Natural killer cell (primary cell): ENCODE results near the gene JMJD1C. TPM values are rescaled to one million over a fixed set of nuclear protein-coding genes. Genes with fewer than 3 reads are reported as not detected.

Experiments
- ATAC-seq, 3 donors: fragments of 150-1000 bp in 2 of 3; fragments of 200-7000 bp in 1 of 3; cut with Tn5 transposase; 1 replicate in 1 of 3; 2 replicates in 2 of 3; pipeline ENCODE4 v1.10.0; 2021; ENCODE audit warnings: mild to moderate bottlenecking in 2 of 3, moderate library complexity in 2 of 3
- DNase-seq, 2 donors: peaks; one replicate each; pipeline versions ENCODE4 v3.0.0 to v3.0.0-alpha.2; 2013 to 2021; ENCODE audit warnings: mixed read lengths in 1 of 2
- H3K27ac ChIP-seq: one replicate; pipeline ENCODE4 v1.5.1; 2013; ENCODE audit warnings: mild to moderate bottlenecking, low read length
- H3K27me3 ChIP-seq: one replicate; pipeline ENCODE4 v1.6.1; 2013; ENCODE audit warnings: low read length; ENCODE audit not compliant: control insufficient read depth, insufficient read depth
- H3K36me3 ChIP-seq: one replicate; pipeline ENCODE4 v1.6.1; 2013; ENCODE audit warnings: low read length; ENCODE audit not compliant: control insufficient read depth, insufficient read depth
- H3K4me1 ChIP-seq: one replicate; pipeline ENCODE4 v1.6.1; 2013; ENCODE audit warnings: low read length; ENCODE audit not compliant: control insufficient read depth, insufficient read depth
- H3K4me3 ChIP-seq: one replicate; pipeline ENCODE4 v1.5.1; 2013; ENCODE audit warnings: low read length
- H3K9me3 ChIP-seq: one replicate; pipeline ENCODE4 v1.6.1; 2013; ENCODE audit warnings: low read length; ENCODE audit not compliant: control insufficient read depth, insufficient read depth
- H3K27ac Mint-ChIP-seq, 2 donors: one replicate each; pipeline ENCODE4 v1.8.0; 2022; ENCODE audit warnings: mild to moderate bottlenecking in 2 of 2, mixed read lengths in 2 of 2, moderate library complexity in 1 of 2
- H3K27me3 Mint-ChIP-seq, 2 donors: one replicate each; pipeline ENCODE4 v1.8.0; 2022; ENCODE audit warnings: low read depth in 2 of 2, mixed read lengths in 2 of 2
- H3K36me3 Mint-ChIP-seq: one replicate; pipeline ENCODE4 v1.8.0; 2022; ENCODE audit warnings: mixed read lengths
- H3K4me1 Mint-ChIP-seq, 2 donors: one replicate each; pipeline ENCODE4 v1.8.0; 2022; ENCODE audit warnings: mixed read lengths in 2 of 2
- H3K4me3 Mint-ChIP-seq: one replicate; pipeline ENCODE4 v1.8.0; 2022; ENCODE audit warnings: mild to moderate bottlenecking, moderate library complexity, mixed read lengths
- H3K9me3 Mint-ChIP-seq, 2 donors: one replicate each; pipeline ENCODE4 v1.8.0; 2022; ENCODE audit warnings: mixed read lengths in 2 of 2
- WGBS: methylation state at CpG from one replicate; pipeline ENCODE4 v1.1.7; 2013; ENCODE audit warnings: missing lambda C conversion rate; ENCODE audit not compliant: insufficient coverage; 5-methylcytosine and 5-hydroxymethylcytosine counted together
- intact Hi-C: fragments of 100-400 bp; cut with micrococcal nuclease; formaldehyde crosslinking; loops from one replicate; pipeline ENCODE4 v1.14.2; 2022
- total RNA-seq, 4 donors: library from RNA; stranded (reverse); fragments of 120-200 nt in 1 of 4; gene quantifications; one replicate each; pipeline versions ENCODE4 v1.2.3 to v1.2.4, GENCODE V29; 2013 to 2022
- TF ChIP-seq, protein P1 (sequence below): fragments of 200-600 bp; IDR thresholded peaks from one replicate; pipeline ENCODE4 v1.8.0; 2022; ENCODE audit warnings: antibody characterized with exemption

JMJD1C gene
- total RNA-seq, 3 donors from 2014 or later (not counting 1 experiment from before 2014, with no cell fraction given), result 125 to 208 (median 156) TPM

DNA sequence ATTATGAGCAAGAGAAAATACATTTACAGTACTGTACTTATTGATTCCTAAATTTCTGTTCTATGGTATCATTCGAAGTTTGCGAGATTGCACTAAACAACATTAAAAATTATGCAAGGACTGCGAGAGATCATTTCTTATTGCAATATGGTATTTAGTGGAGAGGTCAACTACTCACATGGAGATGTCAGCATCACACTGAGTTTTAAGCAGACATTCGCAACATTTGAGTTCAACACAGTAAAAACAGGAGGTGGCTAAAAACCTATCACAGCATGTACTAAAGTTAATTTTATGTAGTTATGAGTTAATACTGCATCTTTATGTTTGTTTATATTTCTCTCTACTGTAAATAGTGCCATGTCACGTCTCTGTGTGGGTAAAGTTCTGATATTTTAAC lies 53.5 kb downstream of the JMJD1C start:
- ATAC-seq (no peak), DNase-seq (no peak)
- H3K27ac ChIP-seq, result no peak overlapping the region
- Mint-ChIP-seq H3K27ac (no peak overlapping the region), H3K27me3 (no peaks in the 10 kb centered on the region), H3K9me3 (no peaks in the 10 kb centered on the region), H3K4me1 (peaks cover 6 to 7% of the 10 kb centered on the region in 2 donors), H3K4me3 (no peak overlapping the region), H3K36me3 (no peaks in the 10 kb centered on the region)
- H3K9me3 ChIP-seq, result no peaks in the 10 kb centered on the region
- TF ChIP-seq, protein P1, sequence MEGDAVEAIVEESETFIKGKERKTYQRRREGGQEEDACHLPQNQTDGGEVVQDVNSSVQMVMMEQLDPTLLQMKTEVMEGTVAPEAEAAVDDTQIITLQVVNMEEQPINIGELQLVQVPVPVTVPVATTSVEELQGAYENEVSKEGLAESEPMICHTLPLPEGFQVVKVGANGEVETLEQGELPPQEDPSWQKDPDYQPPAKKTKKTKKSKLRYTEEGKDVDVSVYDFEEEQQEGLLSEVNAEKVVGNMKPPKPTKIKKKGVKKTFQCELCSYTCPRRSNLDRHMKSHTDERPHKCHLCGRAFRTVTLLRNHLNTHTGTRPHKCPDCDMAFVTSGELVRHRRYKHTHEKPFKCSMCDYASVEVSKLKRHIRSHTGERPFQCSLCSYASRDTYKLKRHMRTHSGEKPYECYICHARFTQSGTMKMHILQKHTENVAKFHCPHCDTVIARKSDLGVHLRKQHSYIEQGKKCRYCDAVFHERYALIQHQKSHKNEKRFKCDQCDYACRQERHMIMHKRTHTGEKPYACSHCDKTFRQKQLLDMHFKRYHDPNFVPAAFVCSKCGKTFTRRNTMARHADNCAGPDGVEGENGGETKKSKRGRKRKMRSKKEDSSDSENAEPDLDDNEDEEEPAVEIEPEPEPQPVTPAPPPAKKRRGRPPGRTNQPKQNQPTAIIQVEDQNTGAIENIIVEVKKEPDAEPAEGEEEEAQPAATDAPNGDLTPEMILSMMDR, result no peak
- 100% methylated on average over 4 of the region's 5 CpGs for WGBS
- H3K27me3 ChIP-seq, result no peaks in the 10 kb centered on the region
- H3K36me3 ChIP-seq, result no peaks in the 10 kb centered on the region
- no peak overlapping the region for H3K4me3 ChIP-seq
- intact Hi-C loops, result no loop called here
- no peaks in the 10 kb centered on the region for H3K4me1 ChIP-seq

DNA sequence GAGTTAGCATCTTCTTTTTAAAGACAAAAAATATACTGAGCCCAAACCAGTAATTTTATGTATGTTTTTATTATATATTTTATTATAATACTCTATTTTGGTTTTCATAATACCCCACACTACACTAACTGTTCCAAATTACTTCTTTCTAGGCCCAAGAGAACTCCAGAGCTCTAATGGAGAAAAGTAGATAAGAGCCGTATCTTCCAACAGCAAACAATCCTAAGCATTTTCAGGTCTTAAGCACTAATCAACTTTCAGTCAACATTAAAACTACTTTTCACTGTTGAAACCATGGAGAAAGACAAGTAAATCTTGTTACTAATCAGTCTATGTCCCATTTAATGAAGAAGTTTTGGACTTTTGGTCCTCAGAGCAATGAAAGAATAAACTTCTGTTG lies 55.1 kb downstream of the JMJD1C start:
- Histone ChIP-seq H3K27me3 (no peaks in the 10 kb centered on the region), H3K36me3 (no peaks in the 10 kb centered on the region), H3K4me1 (no peaks in the 10 kb centered on the region), H3K4me3 (no peak overlapping the region), H3K9me3 (no peaks in the 10 kb centered on the region), H3K27ac (no peak overlapping the region)
- intact Hi-C loops, result no loop called here
- H3K27ac Mint-ChIP-seq, result no peak overlapping the region
- TF ChIP-seq, protein P1, result no peak
- H3K27me3 Mint-ChIP-seq, result no peaks in the 10 kb centered on the region
- H3K36me3 Mint-ChIP-seq, result no peaks in the 10 kb centered on the region
- peaks cover under 1 to 1% of the 10 kb centered on the region in 2 donors for H3K4me1 Mint-ChIP-seq
- H3K9me3 Mint-ChIP-seq, result no peaks in the 10 kb centered on the region
- DNase-seq (no peak), ATAC-seq (no peak)
- WGBS, result 100% methylated on average over 1 of the region's 1 CpG
- H3K4me3 Mint-ChIP-seq, result no peak overlapping the region

DNA sequence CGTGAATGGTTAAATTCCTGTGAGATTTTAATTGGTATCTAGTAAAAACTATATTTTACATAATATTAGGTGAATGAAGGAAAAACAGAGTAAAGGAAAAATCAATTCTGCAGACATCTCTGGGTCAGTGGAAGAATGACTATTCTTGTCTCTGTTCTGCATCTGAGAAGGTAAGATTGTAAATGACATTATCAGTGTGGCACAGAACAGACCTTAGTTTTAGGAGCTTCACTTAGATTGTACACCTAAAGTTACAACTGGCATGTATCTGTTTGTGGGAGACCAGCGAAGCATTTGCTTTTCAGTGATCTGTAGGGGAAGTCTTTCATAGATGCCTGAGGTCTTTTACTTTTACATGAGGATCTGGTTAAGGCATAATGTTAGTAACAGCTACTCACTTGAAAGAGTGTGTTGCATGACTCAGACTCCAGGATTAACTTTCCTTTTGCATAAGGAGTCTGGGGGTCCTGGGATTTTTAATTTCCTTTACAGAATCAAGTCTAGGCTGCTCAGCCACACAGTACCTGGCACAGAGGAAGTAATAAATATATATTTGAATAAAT lies 56.2 kb downstream of the JMJD1C start:
- no peak overlapping the region for H3K27ac ChIP-seq
- Mint-ChIP-seq H3K27me3 (no peaks in the 10 kb centered on the region), H3K4me3 (no peak overlapping the region), H3K4me1 (no peaks in the 10 kb centered on the region), H3K9me3 (no peaks in the 10 kb centered on the region), H3K27ac (no peak overlapping the region), H3K36me3 (no peaks in the 10 kb centered on the region)
- no peaks in the 10 kb centered on the region for H3K36me3 ChIP-seq
- TF ChIP-seq, protein P1, result no peak
- H3K27me3 ChIP-seq, result no peaks in the 10 kb centered on the region
- no peak for ATAC-seq
- H3K9me3 ChIP-seq, result no peaks in the 10 kb centered on the region
- 100% methylated on average over 1 of the region's 2 CpGs for WGBS
- no peak for DNase-seq
- no peaks in the 10 kb centered on the region for H3K4me1 ChIP-seq
- no peak overlapping the region for H3K4me3 ChIP-seq
- intact Hi-C loops, result no loop called here

DNA sequence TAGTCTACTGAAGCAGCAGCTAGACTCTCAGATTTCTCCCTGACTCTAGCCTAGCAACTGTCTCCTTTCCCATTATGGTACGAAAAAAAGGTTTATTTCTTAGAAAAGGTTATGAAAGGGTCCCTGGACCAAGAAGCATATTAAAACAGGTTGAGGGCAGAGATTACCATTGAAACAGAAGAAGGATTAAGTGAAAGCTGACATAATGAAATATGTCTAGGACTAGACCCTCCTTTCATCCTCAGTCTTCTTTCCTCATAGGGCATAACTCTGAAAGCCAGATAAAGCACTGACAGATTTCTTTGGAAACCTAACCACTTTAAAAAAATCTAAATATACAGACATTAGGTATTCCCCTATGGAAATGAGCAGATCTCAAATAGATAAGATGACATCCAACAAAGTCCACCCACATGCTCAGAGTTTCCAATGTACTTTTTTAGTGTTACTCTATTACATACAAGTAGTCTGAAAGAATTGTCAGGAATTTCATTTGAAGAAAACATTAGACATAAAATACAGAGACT lies 58.6 kb downstream of the JMJD1C start:
- H3K4me1 Mint-ChIP-seq, result no peaks in the 10 kb centered on the region
- Histone ChIP-seq H3K27me3 (no peaks in the 10 kb centered on the region), H3K36me3 (no peaks in the 10 kb centered on the region), H3K27ac (no peak overlapping the region), H3K9me3 (no peaks in the 10 kb centered on the region), H3K4me1 (no peaks in the 10 kb centered on the region), H3K4me3 (no peak overlapping the region)
- TF ChIP-seq, protein P1, result no peak
- no peak for ATAC-seq
- DNase-seq, result no peak
- WGBS, result no CpG with 5 or more reads among the region's 1 CpG
- no peak overlapping the region for H3K4me3 Mint-ChIP-seq
- intact Hi-C loops, result no loop called here
- no peaks in the 10 kb centered on the region for H3K27me3 Mint-ChIP-seq
- no peaks in the 10 kb centered on the region for H3K36me3 Mint-ChIP-seq
- H3K27ac Mint-ChIP-seq, result no peak overlapping the region
- H3K9me3 Mint-ChIP-seq, result no peaks in the 10 kb centered on the region
